22Rv1 (cell line): Measurements from ENCODE around the gene ZFP42.
"Not testable (repeated sequence)": the region's sequence is repeated elsewhere in the genome, so short reads cannot be mapped to it uniquely, and the experiment has no call there.

Experiments
- H3K27ac ChIP-seq: fragments of 450-650 bp; 2 replicates; pipeline ENCODE4 v1.5.1; 2017
- ZFX ChIP-seq: fragments of 450-650 bp; IDR thresholded peaks from 2 replicates; pipeline ENCODE4 v1.6.1; 2017; ENCODE audit warnings: antibody characterized with exemption, borderline replicate concordance
- TF ChIP-seq, protein P1 (sequence below): fragments of 450-650 bp; IDR thresholded peaks from 2 replicates; pipeline ENCODE4 v1.5.1; 2017; ENCODE audit warnings: mild to moderate bottlenecking

ZFP42 gene

DNA sequence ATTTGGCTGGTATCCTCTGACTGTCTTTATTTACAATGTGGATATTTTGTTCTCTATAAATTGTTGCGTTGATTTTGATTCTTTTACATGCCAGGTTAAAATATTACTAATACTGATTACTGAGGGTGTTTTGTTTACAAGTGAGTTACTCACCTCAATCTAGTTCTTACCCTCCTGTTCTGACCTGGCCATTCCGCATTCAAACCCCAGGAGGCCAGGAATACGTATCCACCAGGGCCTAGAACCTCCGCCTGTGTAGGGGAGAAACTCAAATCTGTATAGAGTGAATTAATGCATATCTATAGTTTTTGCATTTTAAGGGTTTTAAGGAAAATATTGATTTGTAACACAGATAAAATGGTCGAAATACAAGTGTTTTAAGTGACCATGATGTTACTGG is 2.6 kb upstream of the ZFP42 start:
- no peak overlapping the region for H3K27ac ChIP-seq
- TF ChIP-seq, protein P1, sequence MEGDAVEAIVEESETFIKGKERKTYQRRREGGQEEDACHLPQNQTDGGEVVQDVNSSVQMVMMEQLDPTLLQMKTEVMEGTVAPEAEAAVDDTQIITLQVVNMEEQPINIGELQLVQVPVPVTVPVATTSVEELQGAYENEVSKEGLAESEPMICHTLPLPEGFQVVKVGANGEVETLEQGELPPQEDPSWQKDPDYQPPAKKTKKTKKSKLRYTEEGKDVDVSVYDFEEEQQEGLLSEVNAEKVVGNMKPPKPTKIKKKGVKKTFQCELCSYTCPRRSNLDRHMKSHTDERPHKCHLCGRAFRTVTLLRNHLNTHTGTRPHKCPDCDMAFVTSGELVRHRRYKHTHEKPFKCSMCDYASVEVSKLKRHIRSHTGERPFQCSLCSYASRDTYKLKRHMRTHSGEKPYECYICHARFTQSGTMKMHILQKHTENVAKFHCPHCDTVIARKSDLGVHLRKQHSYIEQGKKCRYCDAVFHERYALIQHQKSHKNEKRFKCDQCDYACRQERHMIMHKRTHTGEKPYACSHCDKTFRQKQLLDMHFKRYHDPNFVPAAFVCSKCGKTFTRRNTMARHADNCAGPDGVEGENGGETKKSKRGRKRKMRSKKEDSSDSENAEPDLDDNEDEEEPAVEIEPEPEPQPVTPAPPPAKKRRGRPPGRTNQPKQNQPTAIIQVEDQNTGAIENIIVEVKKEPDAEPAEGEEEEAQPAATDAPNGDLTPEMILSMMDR, result no peak
- no peak for TF ChIP-seq ZFX

DNA sequence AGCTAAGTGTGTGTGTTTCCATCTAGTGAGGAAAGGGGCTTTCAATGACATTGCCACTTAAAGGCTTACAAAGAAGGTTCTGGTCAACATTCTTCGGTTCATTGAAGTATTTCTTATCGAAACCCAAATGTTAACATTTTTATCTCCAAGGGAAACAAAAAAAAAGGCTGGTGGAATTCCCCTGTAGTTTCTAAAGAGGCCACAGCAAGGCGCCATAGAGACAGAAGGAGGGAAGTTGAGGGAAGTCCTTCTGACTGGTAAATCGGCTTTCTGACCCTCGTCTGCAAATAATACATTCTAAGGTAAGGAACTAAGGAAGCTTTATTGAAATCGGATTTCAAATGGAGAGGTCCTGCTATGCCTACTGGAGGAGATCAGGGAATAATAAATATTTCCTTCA is 1.7 kb upstream of the ZFP42 start:
- no peak overlapping the region for H3K27ac ChIP-seq
- no peak for TF ChIP-seq ZFX
- TF ChIP-seq, protein P1, result peak; percentile 65

DNA sequence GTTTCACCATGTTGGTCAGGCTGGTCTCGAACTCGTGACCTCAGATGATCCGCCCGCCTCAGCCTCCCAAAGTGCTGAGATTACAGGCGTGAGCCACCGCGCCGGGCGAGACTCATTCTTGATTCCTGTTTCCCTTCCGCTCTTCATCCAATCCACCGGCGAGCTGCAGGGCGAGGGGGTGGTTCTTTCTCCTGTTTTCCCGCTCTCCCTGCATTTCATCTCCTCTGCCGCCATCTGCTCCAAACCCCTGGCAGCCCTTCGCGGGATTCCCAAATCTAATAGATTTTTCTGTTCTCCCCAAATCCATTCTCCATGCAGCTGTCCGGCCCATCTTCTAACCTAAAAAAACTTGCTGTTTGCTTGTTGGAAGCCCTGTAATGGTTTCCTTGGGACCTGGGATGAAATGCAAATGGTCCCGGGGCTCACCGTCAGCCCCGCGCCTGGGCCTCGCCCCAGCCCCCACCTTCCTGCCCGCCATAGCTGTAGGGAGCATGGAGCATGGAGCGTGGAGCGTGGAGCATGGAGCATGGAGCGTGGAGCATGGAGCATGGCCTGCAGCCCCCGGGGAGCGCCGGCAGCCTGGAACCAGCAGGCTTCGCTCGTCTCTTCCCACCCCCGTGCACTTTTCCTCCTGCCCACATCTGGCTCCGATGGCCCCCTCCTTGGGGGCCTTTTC is 1.1 kb downstream of the ZFP42 start:
- H3K27ac ChIP-seq, result no peak overlapping the region
- TF ChIP-seq ZFX, result no peak
- TF ChIP-seq, protein P1, result no peak

DNA sequence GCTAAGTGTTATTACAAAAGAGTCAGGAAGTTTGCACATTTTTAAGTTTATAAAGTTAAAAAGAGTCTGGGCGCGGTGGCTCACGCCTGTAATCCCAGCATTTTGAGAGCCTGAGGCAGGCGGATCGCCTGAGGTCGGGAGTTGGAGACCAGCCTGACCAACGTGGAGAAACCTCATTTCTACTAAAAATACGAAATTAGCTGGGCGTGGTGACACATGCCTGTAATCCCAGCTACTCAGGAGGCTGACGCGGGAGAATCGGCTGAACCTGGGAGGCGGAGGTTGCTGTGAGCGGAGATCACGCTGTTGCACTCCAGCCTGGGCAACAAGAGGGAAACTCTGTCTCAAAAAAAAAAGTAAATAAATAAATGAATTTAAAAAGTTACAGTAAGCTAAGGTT is 2.4 kb downstream of the ZFP42 start:
- not testable (repeated sequence) for H3K27ac ChIP-seq

DNA sequence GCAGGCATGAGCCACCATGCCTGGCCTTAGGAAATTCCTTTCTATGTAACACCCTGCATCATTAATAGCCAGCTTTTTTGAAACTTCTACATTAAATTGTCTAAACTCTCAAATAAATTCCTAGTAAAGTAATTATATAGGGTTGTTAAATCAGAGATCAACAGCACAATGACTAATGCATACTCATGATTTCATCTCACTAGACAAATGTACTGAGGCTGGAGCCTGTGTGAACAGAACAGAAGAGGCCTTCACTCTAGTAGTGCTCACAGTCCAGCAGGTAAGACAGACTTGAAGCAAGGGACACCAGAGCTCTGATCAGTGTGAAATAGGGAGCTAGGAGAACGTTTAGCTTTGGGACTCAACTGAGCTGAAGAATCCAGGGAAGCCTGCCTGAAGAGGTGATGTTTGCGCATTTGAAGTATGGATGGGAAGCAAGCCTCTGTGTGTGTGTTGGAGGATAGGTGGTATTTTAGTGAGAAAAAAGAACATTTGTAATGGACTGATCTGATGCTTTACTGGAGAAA is 3.9 kb downstream of the ZFP42 start:
- TF ChIP-seq, protein P1, result no peak
- no peak for TF ChIP-seq ZFX
- no peak overlapping the region for H3K27ac ChIP-seq

DNA sequence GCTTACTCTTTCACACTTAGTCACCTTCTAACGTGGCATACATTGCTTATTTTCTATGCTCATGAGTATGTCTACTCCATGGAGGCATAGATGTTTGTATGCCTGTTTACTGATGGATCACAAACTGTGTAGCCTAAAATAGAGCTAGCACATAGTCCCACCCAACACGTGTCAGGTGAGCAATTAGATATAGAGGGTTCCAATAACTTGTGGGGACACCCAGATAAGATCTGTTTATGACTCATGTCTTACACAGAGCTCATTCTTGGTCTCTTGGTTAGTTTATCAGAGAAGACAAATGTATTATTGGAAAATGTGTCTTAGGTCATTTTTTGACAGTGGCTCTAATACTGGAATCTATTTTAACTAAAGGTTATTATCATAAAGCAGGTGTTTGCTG is 6.8 kb downstream of the ZFP42 start:
- no peak overlapping the region for H3K27ac ChIP-seq
- TF ChIP-seq, protein P1, result no peak
- TF ChIP-seq ZFX, result no peak

DNA sequence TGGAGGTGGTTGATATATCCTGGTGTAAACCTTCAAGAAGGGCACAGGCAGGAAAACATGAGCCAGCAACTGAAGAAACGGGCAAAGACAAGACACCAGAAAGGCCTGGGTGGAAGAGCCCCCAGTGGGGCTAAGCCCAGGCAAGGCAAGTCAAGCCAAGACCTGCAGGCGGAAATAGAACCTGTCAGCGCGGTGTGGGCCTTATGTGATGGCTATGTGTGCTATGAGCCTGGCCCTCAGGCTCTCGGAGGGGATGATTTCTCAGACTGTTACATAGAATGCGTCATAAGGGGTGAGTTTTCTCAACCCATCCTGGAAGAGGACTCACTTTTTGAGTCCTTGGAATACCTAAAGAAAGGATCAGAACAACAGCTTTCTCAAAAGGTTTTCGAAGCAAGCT is 7.2 kb downstream of the ZFP42 start:
- no peak overlapping the region for H3K27ac ChIP-seq
- TF ChIP-seq ZFX, result no peak
- TF ChIP-seq, protein P1, result no peak

DNA sequence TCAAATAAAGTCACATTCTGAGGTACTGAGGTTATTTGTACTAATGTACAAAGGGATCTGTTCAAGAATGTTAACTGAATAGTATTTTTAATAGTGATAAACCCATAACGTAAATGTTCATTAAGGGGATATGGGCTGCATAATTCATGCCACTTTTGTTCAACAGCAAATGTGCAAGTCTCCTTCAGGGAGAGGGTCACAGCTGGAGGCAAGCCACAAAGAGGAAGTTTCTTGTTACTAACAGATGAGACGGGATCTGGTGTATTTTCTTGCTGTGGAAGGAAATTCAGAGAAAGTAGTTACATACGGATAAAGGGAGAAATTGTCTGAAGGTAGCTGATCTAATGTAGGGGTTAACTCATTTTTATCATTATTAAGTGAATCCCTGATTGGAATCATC is 10.0 kb downstream of the ZFP42 start:
- TF ChIP-seq ZFX, result no peak
- TF ChIP-seq, protein P1, result no peak

More for the DNA sequence above, 10.0 kb downstream of the ZFP42 start:
- H3K27ac ChIP-seq, result no peak overlapping the region
